ENCODE measurements around the gene RSPH6A.

The RSPH6A gene

GRCh38 chr19:45782820-45783785 is 32.0 kb downstream of the RSPH6A start:
- no peak overlapping the region for H3K4me3 ChIP-seq (ENCODE audit: low read depth, low read length)
- H3K9me3 ChIP-seq (ENCODE audit: control insufficient read depth, insufficient read depth, low read depth, low read length), result no peaks in the 10 kb centered on the region
- H3K27ac ChIP-seq (ENCODE audit: extremely low read depth, low read depth, low read length), result peak overlapping the region; percentile 37; the same call in 1 of the 2 replicates
- H3K36me3 ChIP-seq (ENCODE audit: control insufficient read depth in 2 of 2, insufficient read depth in 1 of 2, low read length in 2 of 2), result peaks cover 17 to 48% of the 10 kb centered on the region in 2 experiments; a peak in 2 of 3 replicates
- peaks cover 9% of the 10 kb centered on the region; the same call in 1 of the 2 replicates for H3K4me1 ChIP-seq (ENCODE audit: control insufficient read depth, insufficient read depth, low read length)
- CTCF ChIA-PET, result interaction anchor here (0.7 to 3.3 kb wide), 5 partner anchors 10 to 34 kb away, joined by 3 to 22 read pairs (median 7); partner anchors contain the start of genes DMWD and SIX5
- TF ChIP-seq ZNF585B (tag by site-specific recombination; IDR thresholded peaks at IDR 0.05), result no peak
- TF ChIP-seq ZNF600 (tag by site-specific recombination; IDR thresholded peaks at IDR 0.05), result peak; percentile 61
- POLR2A ChIA-PET, result interaction anchor here (0.6 to 5.8 kb wide), 11 partner anchors 9 to 1461 kb away, joined by 3 to 78 read pairs (median 5); partner anchors contain the start of genes DMWD, QPCTL, SIX5 and SNRPD2

DNA sequence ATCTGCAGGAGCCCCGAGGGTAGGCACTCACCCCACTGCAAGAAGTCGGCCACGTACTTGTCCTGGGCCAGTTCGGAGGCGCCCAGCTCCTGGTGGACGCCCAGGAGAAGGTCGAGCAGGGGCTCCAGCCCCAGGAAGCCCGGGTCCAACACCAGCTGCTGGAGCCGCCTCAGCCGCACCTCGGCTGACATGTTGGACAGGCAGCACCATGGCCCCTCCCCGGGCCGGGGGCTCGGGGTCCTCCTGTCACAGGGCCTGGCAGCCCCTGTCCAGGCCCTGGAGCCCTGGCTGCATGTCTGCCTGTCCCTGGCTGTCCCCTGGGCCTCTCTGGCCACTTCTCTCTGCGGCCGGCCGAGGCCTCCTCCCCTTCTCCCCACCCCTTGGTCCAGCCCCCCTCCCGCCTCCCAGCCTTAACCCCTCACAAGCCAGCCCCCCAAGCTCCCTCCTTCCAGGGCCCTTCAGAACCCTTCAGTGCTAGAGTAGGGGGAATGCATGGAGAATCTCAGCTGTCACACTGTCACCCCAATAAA is 32.9 kb downstream of the RSPH6A start, which contains the start of gene DMPK:
Gene DMPK, minus strand, starts transcription at position 329 of the 530 bp plus-strand sequence. Its CDS starts 138 bp downstream, at position 191.
- CTCF ChIA-PET, result interaction anchor here (0.7 to 3.3 kb wide), 4 partner anchors 11 to 35 kb away, joined by 3 to 22 read pairs (median 6); partner anchors contain the start of genes DMWD and SIX5
- no peak for TF ChIP-seq ZNF354C (tag by site-specific recombination; IDR thresholded peaks at IDR 0.05; ENCODE audit: borderline replicate concordance, low read depth)
- no peak for TF ChIP-seq ZNF561 (tag by site-specific recombination; IDR thresholded peaks at IDR 0.05; ENCODE audit: borderline replicate concordance)
- no peak for TF ChIP-seq GLI2 (tag by site-specific recombination; IDR thresholded peaks at IDR 0.05; ENCODE audit: borderline replicate concordance, low read depth)
- TF ChIP-seq, protein P1, sequence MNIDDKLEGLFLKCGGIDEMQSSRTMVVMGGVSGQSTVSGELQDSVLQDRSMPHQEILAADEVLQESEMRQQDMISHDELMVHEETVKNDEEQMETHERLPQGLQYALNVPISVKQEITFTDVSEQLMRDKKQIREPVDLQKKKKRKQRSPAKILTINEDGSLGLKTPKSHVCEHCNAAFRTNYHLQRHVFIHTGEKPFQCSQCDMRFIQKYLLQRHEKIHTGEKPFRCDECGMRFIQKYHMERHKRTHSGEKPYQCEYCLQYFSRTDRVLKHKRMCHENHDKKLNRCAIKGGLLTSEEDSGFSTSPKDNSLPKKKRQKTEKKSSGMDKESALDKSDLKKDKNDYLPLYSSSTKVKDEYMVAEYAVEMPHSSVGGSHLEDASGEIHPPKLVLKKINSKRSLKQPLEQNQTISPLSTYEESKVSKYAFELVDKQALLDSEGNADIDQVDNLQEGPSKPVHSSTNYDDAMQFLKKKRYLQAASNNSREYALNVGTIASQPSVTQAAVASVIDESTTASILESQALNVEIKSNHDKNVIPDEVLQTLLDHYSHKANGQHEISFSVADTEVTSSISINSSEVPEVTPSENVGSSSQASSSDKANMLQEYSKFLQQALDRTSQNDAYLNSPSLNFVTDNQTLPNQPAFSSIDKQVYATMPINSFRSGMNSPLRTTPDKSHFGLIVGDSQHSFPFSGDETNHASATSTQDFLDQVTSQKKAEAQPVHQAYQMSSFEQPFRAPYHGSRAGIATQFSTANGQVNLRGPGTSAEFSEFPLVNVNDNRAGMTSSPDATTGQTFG (tag by site-specific recombination; IDR thresholded peaks at IDR 0.05; ENCODE audit: borderline replicate concordance), result no peak
- TF ChIP-seq ZNF311 (tag by site-specific recombination; IDR thresholded peaks at IDR 0.05; ENCODE audit: borderline replicate concordance), result no peak
- TF ChIP-seq MYNN (tag by site-specific recombination; IDR thresholded peaks at IDR 0.05; ENCODE audit: borderline replicate concordance), result no peak
- no peak for TF ChIP-seq ZNF292 (tag by site-specific recombination; IDR thresholded peaks at IDR 0.05; ENCODE audit: borderline replicate concordance, low read depth)
- TF ChIP-seq KLF7 (tag by site-specific recombination; IDR thresholded peaks at IDR 0.05; ENCODE audit: borderline replicate concordance), result no peak
- no peak for TF ChIP-seq ZNF654 (tag by site-specific recombination; IDR thresholded peaks at IDR 0.05; ENCODE audit: low read depth)
- no peak for TF ChIP-seq HOXC10 (CRISPR knock-in tag; IDR thresholded peaks at IDR 0.05)
- no peak for TF ChIP-seq ZNF610 (tag by site-specific recombination; IDR thresholded peaks at IDR 0.05; ENCODE audit: borderline replicate concordance)
- TF ChIP-seq KLF10 (tag by site-specific recombination; IDR thresholded peaks at IDR 0.05), result no peak
- no peak for TF ChIP-seq ZNF843 (tag by site-specific recombination; IDR thresholded peaks at IDR 0.05)
- TF ChIP-seq ZNF701 (tag by site-specific recombination; IDR thresholded peaks at IDR 0.05), result no peak
- no peak for TF ChIP-seq ZNF548 (tag by site-specific recombination; IDR thresholded peaks at IDR 0.05)
- no peak for TF ChIP-seq KLF9 (tag by site-specific recombination; IDR thresholded peaks at IDR 0.05; ENCODE audit: low read depth)
- POLR2A ChIA-PET, result interaction anchor here (0.6 to 5.8 kb wide), 10 partner anchors 10 to 1462 kb away, joined by 3 to 78 read pairs (median 5); partner anchors contain the start of genes DMWD, QPCTL, SIX5 and SNRPD2
- Histone ChIP-seq H3K36me3 (ENCODE audit: control insufficient read depth in 2 of 2, insufficient read depth in 1 of 2, low read length in 2 of 2) (peaks cover 10 to 49% of the 10 kb centered on the region in 2 experiments; a peak in 2 of 3 replicates), H3K4me3 (ENCODE audit: low read depth, low read length) (no peak within 1 kb of the TSS), H3K27ac (ENCODE audit: extremely low read depth, low read depth, low read length) (peak within 1 kb of the TSS; percentile 37; the same call in 1 of the 2 replicates), H3K9me3 (ENCODE audit: control insufficient read depth, insufficient read depth, low read depth, low read length) (no peaks in the 10 kb centered on the region), H3K4me1 (ENCODE audit: control insufficient read depth, insufficient read depth, low read length) (peaks cover 9% of the 10 kb centered on the region; the same call in 1 of the 2 replicates)

All from HEK293 (cell line).